Esophagus (tissue), 2 donors: ENCODE data around the gene GUCY2D. TPM values are rescaled to one million over a fixed set of nuclear protein-coding genes. Genes with fewer than 3 reads are reported as not detected.

Experiments used
- H3K27ac ChIP-seq, 2 donors: one replicate each; pipeline ENCODE4 v1.5.1; 2013; ENCODE audit warnings: low read depth in 2 of 2, mild to moderate bottlenecking in 2 of 2, inconsistent platforms in 1 of 2, low read length in 1 of 2, moderate library complexity in 1 of 2
- H3K27me3 ChIP-seq, 2 donors: one replicate each; pipeline ENCODE4 v1.6.1; 2013; ENCODE audit warnings: low read length in 2 of 2, control low read depth in 1 of 2, mild to moderate bottlenecking in 1 of 2; ENCODE audit not compliant: insufficient read depth in 2 of 2, control insufficient read depth in 1 of 2
- H3K36me3 ChIP-seq, 2 donors: one replicate each; pipeline ENCODE4 v1.6.1; 2013; ENCODE audit warnings: low read length in 1 of 2; ENCODE audit not compliant: control insufficient read depth in 2 of 2, insufficient read depth in 2 of 2
- H3K4me1 ChIP-seq, 2 donors: one replicate each; pipeline ENCODE4 v1.6.1; 2013; ENCODE audit warnings: low read length in 1 of 2; ENCODE audit not compliant: control insufficient read depth in 2 of 2, insufficient read depth in 2 of 2
- H3K4me3 ChIP-seq, 2 donors: one replicate each; pipeline ENCODE4 v1.5.1; 2013; ENCODE audit warnings: low read length in 2 of 2, mild to moderate bottlenecking in 2 of 2, low read depth in 1 of 2, moderate library complexity in 1 of 2
- H3K9me3 ChIP-seq, 2 donors: one replicate each; pipeline ENCODE4 v1.6.1; 2013; ENCODE audit warnings: mild to moderate bottlenecking in 2 of 2, low read depth in 1 of 2, low read length in 1 of 2, moderate library complexity in 1 of 2; ENCODE audit not compliant: control insufficient read depth in 2 of 2, insufficient read depth in 1 of 2
- WGBS, 2 donors: extraction: QIAGEN DNeasy Blood & Tissue Kit; methylation state at CpG; one replicate each; pipeline ENCODE4 v1.1.7; 2013; 5-methylcytosine and 5-hydroxymethylcytosine counted together
- polyA plus RNA-seq, 2 donors: library from polyadenylated mRNA; stranded (reverse); fragments of 200-250 nt; gene quantifications; one replicate each; pipeline ENCODE4 v1.2.3, GENCODE V29; 2013
- donor health status: healthy with polysubstance abuse.
- donor health status: Bipolar disorder and iron deficiency.

GUCY2D gene
- polyA plus RNA-seq, 2 donors: 0.19 to 0.59 TPM

DNA sequence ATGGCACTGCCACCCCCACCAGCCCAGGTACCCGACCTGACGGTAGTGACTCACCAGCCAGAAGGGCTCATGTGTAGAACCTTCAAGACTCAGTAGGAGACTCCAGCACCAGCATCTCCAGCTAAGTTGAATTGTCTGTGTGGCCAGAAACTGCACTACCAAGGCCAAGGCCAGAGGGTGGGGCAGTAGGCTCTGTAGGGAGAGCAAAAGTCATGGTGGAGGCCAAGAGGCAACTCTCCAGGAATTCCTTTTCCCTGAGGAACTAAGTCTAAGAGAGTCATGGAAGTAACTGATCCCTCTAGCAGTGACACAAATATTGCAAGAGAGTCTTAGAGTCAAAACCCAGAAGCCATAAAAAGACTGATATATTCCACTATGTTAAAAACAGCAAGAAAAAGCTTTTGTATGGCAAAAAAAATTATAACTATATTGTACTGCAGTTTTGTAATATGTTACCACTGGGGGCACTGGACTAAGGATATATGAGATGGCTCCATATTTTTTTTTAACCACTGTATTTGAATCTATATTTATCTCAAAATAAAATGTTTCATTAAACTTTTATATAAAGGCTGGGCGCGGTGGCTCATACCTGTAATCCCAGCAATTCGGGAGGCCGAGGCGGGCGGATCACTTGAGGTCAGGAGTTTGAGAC lies 30.2 kb upstream of the GUCY2D start:
- no peak overlapping the region for H3K4me3 ChIP-seq
- H3K4me1 ChIP-seq: no peaks in the 10 kb centered on the region
- no peak overlapping the region for H3K27ac ChIP-seq
- H3K36me3 ChIP-seq: no peaks in the 10 kb centered on the region
- no peaks in the 10 kb centered on the region for H3K27me3 ChIP-seq
- 90 to 93% methylated on average over 8 of the region's 8 CpGs for WGBS, 2 donors
- H3K9me3 ChIP-seq: peaks cover 0 to 2% of the 10 kb centered on the region in 2 donors

- no peaks in the 10 kb centered on the region for H3K4me1 ChIP-seq
- H3K4me3 ChIP-seq: no peak overlapping the region
- no peaks in the 10 kb centered on the region for H3K36me3 ChIP-seq
- H3K9me3 ChIP-seq: peaks cover 0 to 2% of the 10 kb centered on the region in 2 donors
- no peaks in the 10 kb centered on the region for H3K27me3 ChIP-seq
- no peak overlapping the region for H3K27ac ChIP-seq
These were observed 27.7 kb upstream of the GUCY2D start for GRCh38 chr17:7974638-7975131.

DNA sequence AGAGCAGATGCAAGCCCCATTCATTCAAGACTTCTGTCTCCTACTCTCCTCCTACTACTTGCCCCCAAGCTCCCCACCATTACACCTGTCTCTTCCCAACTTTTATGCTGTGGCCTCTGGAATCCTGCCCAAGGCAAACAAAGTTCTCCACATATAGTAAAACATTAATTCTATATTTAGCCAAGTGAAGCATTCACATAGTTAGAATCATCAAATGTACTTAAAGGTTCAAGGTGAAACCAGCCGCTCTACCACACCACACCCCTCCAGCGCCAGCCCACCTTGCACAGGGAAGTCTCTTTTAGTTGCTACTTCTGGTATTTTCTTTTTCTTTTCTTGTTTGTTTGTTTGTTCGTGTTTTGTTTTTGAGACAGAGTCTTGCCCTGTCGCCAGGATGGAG lies 25.4 kb upstream of the GUCY2D start:
- 76 to 93% methylated on average over 4 of the region's 4 CpGs for WGBS, 2 donors
- Histone ChIP-seq H3K27me3 (no peaks in the 10 kb centered on the region), H3K9me3 (peaks cover 0 to 2% of the 10 kb centered on the region in 2 donors), H3K4me3 (no peak overlapping the region), H3K36me3 (no peaks in the 10 kb centered on the region), H3K4me1 (no peaks in the 10 kb centered on the region), H3K27ac (no peak overlapping the region)

DNA sequence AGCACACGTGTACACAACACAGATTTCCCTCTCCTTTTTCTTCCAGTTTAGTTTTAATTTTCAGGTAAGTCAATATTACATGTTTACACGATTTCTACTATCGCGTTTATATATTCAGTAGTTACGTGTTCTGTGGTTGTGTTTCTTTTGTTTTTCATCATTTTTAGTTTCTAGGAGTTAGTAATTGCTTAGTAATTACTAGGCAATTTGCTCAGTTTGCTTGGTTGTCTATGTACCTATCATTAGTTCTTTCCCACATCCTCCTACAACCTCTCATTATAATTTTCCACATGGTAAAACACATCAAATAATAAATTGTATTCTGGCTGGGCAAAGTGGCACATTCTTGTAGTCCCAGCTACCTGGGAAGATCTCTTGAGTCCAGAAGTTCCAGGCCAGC lies 24.6 kb upstream of the GUCY2D start:
- H3K27me3 ChIP-seq: no peaks in the 10 kb centered on the region
- WGBS, 2 donors: 79 to 81% methylated on average over 5 of the region's 5 CpGs
- peaks cover 0 to 2% of the 10 kb centered on the region in 2 donors for H3K9me3 ChIP-seq
- no peaks in the 10 kb centered on the region for H3K4me1 ChIP-seq
- H3K27ac ChIP-seq: no peak overlapping the region
- H3K4me3 ChIP-seq: no peak overlapping the region
- H3K36me3 ChIP-seq: no peaks in the 10 kb centered on the region

DNA sequence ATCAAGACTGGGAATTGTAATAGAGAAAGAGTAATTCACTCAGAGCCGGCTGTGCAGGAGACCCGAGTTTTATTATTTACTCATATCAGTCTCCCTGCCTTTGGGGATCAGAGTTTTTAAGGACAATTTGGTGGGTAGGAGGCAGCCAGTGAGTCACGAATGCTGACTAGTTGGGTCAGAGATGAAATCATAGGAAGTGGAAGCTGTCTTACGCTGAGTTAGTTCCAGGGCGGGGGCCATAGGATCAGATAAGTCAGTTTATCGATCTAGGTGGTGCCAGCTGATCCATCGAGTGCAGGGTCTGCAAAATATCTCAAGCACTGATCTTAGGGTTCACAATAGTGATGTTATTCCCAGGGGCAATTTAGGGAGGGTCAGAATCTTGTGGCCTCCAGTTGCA lies 20.2 kb upstream of the GUCY2D start:
- Histone ChIP-seq H3K4me1 (no peaks in the 10 kb centered on the region), H3K27ac (no peak overlapping the region), H3K9me3 (no peaks in the 10 kb centered on the region), H3K4me3 (no peak overlapping the region), H3K36me3 (no peaks in the 10 kb centered on the region), H3K27me3 (no peaks in the 10 kb centered on the region)
- WGBS, 2 donors: 57 to 70% methylated on average over 7 of the region's 7 CpGs

- 88 to 90% methylated on average over 6 of the region's 6 CpGs for WGBS, 2 donors
- no peaks in the 10 kb centered on the region for H3K27me3 ChIP-seq
These were observed 19.7 kb upstream of the GUCY2D start for GRCh38 chr17:7982666-7983065.

DNA sequence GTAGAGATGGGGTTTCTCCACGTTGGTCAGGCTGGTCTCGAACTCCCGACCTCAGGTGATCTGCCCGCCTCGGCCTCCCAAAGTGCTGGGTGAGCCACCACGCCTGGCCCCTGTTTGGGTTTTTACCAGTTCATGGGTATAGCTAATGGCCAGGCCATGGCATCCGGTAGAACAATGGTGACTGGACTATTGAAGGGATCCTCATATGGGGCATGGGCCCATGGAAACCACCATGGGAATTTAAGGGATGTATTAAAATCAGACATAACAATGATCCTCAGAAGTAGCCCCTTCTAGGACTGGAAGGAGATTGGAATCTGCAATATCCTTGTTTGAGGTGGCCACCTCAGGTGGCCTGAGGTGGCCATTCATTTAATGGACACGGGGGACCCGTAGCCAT lies 17.5 kb upstream of the GUCY2D start:
- no peaks in the 10 kb centered on the region for H3K27me3 ChIP-seq
- no peaks in the 10 kb centered on the region for H3K9me3 ChIP-seq
- no peaks in the 10 kb centered on the region for H3K4me1 ChIP-seq
- WGBS, 2 donors: 84 to 89% methylated on average over 9 of the region's 9 CpGs
- no peak overlapping the region for H3K27ac ChIP-seq
- no peak overlapping the region for H3K4me3 ChIP-seq
- no peaks in the 10 kb centered on the region for H3K36me3 ChIP-seq

More at GRCh38 chr17:7982666-7983065, 19.7 kb upstream of the GUCY2D start:
- Histone ChIP-seq H3K4me3 (no peak overlapping the region), H3K36me3 (no peaks in the 10 kb centered on the region), H3K9me3 (no peaks in the 10 kb centered on the region), H3K27ac (no peak overlapping the region), H3K4me1 (no peaks in the 10 kb centered on the region)

GRCh38 chr17:7987112-7987893 lies 15.1 kb upstream of the GUCY2D start:
- no peak overlapping the region for H3K27ac ChIP-seq
- 69 to 70% methylated on average over 12 of the region's 12 CpGs for WGBS, 2 donors
- H3K27me3 ChIP-seq: no peaks in the 10 kb centered on the region

DNA sequence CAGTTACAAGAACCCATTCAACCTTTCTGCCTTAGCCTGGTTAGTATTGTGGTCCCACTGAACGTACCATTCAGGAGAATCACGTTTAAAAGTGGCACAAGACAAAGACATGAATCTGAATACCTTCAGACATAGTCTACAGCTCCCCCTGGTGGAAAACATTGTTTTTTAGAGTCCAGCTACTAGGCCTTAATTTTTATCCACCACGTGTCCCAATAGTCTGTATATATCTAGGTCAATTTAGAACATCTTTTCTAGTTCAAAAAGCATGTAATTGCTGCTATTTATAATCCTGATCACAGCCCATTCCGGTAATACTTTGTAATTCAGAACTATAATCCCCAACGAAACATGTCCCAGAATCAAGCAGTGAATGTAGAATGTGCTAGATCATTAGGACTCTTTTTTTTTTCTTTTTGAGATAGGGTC lies 13.7 kb upstream of the GUCY2D start:
- Histone ChIP-seq H3K4me1 (no peaks in the 10 kb centered on the region), H3K27ac (no peak overlapping the region), H3K36me3 (no peaks in the 10 kb centered on the region), H3K27me3 (no peaks in the 10 kb centered on the region), H3K9me3 (no peaks in the 10 kb centered on the region), H3K4me3 (no peak overlapping the region)
- whole genome bisulfite sequencing, 2 donors: 8 to 17% methylated on average over 5 of the region's 5 CpGs

More at GRCh38 chr17:7987112-7987893, 15.1 kb upstream of the GUCY2D start:
- Histone ChIP-seq H3K4me1 (no peaks in the 10 kb centered on the region), H3K36me3 (no peaks in the 10 kb centered on the region), H3K4me3 (no peak overlapping the region), H3K9me3 (no peaks in the 10 kb centered on the region)
